Prostate gland (tissue), 2 donors: Measurements from ENCODE around the gene OTUD6A.

Experiments
- POLR2A ChIP-seq: fragments of 450-650 bp; IDR thresholded peaks from one replicate; pipeline ENCODE4 v1.6.1; 2016; ENCODE audit warnings: antibody characterized with exemption, mild to moderate bottlenecking
- TF ChIP-seq, protein P1 (sequence below), 4 experiments: fragments of 200-600 bp in 2 of 4; fragments of 450-650 bp in 2 of 4; sonication (generic) in 2 of 4; IDR thresholded peaks; 1 replicate in 3 of 4; 2 replicates in 1 of 4; pipeline ENCODE4 v1.5.1; 2016 to 2019; ENCODE audit warnings: antibody characterized with exemption in 4 of 4, mild to moderate bottlenecking in 2 of 4, moderate library complexity in 2 of 4

- TF ChIP-seq, protein P1, sequence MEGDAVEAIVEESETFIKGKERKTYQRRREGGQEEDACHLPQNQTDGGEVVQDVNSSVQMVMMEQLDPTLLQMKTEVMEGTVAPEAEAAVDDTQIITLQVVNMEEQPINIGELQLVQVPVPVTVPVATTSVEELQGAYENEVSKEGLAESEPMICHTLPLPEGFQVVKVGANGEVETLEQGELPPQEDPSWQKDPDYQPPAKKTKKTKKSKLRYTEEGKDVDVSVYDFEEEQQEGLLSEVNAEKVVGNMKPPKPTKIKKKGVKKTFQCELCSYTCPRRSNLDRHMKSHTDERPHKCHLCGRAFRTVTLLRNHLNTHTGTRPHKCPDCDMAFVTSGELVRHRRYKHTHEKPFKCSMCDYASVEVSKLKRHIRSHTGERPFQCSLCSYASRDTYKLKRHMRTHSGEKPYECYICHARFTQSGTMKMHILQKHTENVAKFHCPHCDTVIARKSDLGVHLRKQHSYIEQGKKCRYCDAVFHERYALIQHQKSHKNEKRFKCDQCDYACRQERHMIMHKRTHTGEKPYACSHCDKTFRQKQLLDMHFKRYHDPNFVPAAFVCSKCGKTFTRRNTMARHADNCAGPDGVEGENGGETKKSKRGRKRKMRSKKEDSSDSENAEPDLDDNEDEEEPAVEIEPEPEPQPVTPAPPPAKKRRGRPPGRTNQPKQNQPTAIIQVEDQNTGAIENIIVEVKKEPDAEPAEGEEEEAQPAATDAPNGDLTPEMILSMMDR (IDR thresholded peaks at IDR 0.05) = no peak
- TF ChIP-seq POLR2A = no peak
Observed at GRCh38 chrX:70105229-70105628, 43.0 kb downstream of the OTUD6A start.
